HG03432 (cell line): ENCODE measurements around the gene LRRC70.
"Not testable (repeated sequence)": the region's sequence is repeated elsewhere in the genome, so short reads cannot be mapped to it uniquely, and the experiment has no call there.

ENCODE experiments used
- ATAC-seq: cut with Tn5 transposase; IDR thresholded peaks from one replicate; pipeline ENCODE4 v1.9.1; 2021; ENCODE audit warnings: mild to moderate bottlenecking, moderate library complexity; ENCODE audit not compliant: unreplicated experiment

LRRC70 gene, protein sequence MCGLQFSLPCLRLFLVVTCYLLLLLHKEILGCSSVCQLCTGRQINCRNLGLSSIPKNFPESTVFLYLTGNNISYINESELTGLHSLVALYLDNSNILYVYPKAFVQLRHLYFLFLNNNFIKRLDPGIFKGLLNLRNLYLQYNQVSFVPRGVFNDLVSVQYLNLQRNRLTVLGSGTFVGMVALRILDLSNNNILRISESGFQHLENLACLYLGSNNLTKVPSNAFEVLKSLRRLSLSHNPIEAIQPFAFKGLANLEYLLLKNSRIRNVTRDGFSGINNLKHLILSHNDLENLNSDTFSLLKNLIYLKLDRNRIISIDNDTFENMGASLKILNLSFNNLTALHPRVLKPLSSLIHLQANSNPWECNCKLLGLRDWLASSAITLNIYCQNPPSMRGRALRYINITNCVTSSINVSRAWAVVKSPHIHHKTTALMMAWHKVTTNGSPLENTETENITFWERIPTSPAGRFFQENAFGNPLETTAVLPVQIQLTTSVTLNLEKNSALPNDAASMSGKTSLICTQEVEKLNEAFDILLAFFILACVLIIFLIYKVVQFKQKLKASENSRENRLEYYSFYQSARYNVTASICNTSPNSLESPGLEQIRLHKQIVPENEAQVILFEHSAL

DNA sequence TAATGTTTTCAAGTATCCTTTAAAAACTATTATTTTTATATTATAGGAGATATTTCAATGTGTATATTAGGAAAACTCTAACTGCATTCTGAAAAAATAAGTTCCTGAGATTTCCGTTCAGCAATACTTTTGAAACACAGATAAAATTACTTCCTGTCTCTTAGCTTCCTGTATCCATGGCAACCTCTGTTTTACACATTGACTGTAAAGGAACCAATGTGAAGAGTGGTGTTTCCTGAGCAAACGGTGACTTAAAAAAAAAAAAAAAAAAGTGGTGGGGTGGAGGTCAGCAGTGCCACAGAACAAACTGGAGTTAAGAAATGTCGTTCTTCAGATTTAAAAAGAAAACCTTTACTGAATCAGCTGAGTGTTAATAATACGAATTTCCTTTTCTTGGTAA is at the start of gene LRRC70:
Gene LRRC70 (plus strand): TSS at position 280 of the 400 bp plus-strand sequence. CDS start 620 bp downstream, outside the sequence.
- peak; percentile 91 for ATAC-seq

DNA sequence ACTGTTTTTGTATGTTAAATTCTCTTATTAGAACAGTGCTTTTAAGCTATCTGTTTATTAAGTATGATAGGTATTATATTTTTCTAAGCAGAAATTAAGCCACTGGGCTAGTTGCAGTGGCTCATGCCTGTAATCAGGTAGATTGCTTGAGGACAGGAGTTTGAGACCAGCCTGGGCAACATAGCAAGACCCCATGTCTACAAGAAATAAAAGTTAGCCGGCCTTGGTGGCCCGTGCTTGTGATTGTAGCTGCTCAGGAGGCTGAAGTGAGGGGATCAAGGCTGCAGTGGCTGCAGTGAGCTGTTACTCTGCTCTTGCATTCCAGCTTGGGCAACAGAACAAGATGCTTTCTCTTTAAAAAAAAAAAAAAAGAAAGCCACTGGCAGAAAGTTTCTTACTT is 45.0 kb upstream of the LRRC70 start:
- ATAC-seq = no peak

DNA sequence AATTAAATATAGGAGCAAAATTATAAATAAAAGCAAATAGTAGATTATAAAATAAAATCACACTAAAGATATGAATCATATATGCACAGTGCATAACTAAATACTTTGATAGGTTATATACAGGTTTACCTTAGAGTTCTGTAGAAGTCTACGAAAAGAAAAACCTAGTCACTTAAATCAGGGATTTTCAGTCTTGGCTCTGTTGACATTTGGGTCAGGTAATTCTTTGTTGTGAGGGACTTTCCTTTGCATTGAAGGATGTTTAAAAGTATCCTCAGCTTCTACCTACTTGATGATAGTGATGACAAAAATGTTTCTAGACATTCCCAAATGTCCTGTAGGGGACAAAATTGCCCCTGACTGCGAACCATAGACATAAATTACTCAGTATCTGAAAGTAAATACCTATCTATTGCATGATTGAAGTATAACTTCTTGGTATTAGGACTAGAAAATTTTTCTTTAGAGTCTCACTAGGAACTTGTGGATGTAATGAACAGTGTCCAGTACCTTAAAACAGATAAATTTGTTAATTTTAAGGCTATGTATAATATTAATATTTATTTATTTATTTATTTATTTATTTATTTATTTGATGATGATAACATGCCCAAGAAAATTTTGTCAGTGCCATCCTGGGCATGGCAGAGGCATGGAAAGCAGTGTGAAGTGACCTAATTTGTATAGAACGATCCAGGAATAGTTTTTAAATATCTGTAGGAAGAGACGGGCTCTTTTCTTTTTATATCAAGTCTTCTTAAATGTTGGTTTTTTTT is 44.0 kb upstream of the LRRC70 start:
- no peak for ATAC-seq

DNA sequence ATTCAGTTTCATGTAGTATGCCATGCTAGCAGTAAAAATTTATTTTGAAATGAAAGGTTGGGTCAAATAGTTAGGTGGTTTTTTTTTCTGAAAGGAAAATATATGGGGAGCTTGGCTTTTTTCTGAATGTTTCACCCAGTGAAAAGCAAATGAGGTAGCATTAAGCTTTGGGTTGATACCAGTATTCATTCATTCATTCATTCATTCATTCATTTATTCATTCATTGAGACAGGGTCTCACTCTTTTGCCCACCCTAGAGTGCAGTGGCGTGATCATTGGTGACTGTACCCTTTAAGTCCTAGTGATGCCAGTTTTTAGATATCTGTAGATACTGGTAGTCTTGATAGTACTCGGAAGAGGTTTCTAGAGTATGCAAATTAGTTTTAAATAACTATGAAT is 42.4 kb upstream of the LRRC70 start:
- ATAC-seq = no peak

DNA sequence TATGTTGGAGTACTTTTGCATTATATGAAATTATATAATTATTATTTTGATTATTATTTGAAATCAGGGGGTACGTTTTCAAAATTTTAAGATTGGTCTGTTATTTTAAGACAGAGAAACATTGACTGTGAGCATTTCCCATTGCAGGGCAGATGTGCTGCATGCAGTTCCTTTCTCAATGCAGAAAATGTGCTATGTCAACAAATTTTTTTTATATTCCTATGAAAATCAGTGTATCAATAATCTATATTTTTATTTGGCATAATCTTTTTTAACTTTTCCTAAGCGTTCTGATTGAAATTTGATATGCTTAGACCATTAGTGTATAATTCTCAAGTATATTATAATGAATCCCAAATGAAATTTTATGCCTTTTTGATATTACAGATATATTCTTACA is 41.8 kb upstream of the LRRC70 start:
- no peak for ATAC-seq

DNA sequence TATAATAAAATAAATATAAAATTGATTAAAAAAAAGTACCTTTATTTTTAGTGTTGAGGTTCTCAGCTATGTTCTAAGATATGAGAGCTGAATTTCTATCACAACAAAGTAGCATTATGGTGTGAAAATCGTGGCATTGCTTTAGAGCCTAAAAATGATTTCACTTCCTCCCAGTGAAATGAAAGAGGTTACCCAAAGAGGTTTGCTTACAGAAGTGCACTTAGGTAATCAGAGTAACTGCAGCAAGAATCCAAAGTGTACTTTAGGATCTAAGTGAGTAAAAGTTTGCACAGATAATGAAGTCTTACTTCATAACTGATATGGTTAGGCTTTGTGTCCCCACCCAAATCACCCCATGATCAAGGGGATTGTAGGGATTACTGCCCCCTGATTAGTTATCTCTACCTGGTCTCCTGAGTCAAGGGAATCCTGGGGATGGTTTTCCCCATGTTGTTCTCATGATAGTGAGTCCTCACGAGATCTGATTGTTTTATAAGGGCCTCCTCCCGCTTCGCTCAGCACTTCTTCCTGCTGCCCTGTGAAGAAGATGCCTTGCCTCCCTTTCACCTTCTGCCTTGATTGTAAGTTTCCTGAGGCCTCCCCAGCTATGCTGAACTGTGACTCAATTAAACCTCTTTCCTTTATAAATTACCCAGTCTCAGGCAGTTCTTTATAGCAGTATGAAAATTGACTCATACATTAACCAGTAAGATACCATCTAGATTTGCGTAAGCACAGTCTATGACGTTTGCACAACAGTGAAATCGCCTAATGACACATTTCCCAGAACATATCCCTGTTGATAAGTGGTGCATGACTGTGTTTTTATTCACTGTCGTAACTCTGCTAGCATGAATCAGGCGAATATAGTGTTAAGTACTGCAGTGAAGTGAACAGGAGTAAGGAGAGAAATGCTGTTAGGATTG is 40.3 kb upstream of the LRRC70 start:
- ATAC-seq = no peak

DNA sequence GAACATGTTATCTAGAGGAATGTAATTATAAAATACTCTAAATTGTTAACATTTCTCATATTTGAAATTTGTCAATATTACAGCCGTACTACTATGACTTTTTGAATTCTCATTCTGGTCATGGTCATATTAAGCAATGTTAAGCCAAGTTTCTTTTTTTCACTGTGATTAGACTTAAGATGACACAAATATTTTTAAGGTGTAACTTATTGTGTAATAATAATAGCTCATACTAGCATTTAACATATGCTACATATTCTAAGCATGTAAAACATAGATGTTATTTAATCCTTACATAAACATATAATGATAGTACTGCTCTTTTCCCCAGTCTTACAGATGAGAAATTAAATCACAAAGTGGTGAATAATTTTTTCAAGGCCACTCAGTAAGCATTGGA is 35.9 kb upstream of the LRRC70 start:
- ATAC-seq = no peak

DNA sequence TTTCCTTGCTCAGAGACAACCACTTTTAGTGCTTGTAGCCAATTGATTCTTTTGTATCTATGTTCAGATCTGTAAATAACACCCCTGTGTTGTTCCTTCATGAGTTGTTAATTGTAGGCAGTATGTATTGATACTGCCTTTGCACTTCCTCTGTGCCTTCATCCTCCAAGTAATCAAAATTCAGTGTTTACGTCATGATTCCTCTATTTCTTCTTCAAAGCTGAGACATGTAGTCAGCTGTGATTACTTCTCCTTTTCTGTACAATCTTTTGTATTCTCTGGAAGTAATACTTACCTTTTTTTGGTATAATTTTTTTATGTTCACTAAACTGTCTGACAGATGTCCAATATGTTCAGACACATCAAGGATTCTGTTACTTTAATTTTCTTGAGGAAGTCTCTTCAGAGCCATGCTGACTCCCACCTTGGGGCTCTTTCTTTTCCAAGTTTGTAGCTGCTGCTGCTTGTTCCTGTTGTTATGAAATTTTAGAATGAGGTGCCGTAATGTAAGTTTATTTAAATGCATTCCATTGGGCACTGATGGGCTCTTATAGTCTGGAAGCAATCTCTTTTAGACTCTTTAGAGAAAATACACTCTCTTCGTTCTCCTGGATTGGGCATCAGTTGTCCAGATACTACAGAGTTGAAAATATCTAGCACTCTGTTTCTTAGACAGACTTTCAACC is 30.5 kb upstream of the LRRC70 start:
- no peak for ATAC-seq

DNA sequence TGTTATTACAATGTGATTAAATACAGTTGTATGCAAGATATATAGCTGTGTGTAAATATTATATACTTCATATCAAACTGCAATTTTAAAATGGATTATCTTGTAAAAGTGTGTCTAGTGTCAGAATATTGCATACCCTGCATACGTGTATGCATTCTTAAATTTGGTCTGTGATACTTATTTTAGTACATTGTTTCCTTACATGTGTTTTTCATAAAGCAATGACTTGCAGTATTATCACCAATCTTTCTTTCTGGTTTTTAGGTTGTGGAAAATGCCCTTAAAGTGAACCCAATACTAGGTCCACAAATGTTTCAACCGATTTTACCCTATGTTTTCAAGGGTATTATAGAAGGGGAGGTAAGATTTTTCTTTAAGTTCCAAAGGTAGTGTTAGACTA is 28.5 kb upstream of the LRRC70 start:
- no peak for ATAC-seq

DNA sequence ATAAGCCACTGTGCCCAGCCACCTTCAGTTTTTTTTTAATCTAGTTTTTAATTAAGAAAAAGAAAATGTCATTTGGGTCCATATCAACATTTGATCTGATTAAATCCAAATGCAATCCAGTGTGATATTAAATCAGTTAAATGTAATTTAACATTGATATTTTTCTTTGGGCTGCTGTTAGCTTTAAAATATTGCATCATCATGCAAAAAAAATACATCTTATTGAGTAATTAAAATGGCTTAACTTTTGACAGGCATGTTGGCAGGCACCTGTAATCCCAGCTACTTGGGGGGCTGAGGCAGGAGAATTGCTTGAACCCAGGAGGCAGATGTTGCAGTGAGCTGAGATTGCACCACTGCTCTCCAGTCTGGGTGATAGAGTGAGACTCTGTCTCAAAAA is 22.7 kb upstream of the LRRC70 start:
- no peak for ATAC-seq

DNA sequence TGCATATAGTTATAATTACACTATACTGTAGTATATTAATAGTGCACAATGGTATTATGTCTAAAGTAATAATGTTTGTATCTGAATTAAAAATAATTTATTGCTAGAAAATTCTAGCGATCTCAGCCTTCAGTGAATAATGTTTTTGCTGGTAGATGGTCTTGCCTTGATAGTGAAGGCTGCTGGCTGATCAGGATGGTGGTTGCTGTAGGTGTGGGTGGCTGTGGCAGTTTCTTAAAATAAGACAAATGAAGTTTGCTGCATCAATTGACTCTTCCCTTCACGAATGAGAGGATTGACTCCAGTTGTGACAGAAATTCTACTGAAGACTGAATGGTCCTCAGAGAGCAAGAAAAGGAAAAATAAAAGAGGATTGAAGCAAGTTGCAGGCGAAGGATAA is 19.7 kb upstream of the LRRC70 start:
- no peak for ATAC-seq

DNA sequence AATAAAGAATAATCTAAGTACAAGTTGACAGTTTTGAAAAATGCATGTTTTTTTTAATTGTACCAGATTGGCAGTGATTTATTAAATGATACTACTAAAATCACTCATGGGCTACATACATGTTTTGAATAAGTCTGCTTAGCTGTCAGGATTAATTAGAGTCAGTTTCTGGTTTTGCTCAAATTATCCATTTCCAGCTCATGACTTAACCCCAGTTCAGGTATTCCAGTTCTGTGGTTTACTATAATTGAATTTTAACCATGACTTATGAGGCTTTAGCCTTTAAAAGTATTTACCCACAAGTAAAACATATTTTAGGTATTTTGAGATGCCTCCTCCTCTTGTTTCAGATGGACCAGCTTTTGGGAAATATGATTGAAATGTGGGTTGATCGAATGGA is 17.8 kb upstream of the LRRC70 start:
- no peak for ATAC-seq

DNA sequence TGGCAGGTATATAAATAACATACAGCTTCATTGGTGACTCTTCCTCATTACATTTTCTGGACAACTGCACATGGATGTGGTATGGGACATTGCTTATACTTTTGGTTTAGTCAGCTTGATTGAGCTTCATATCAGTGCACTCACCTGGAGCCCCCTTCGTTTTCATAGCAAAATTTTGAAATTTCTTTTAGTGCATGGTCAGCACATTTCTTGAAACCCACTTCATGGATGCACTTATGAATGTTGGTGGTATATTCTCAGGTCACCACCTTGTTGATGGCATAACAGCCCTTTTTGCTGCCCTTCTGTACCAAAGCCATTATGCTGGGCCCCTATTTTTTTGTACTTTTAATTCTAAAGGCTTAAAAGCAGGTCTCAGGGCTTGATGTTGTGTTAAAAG is 16.7 kb upstream of the LRRC70 start:
- ATAC-seq = no peak

DNA sequence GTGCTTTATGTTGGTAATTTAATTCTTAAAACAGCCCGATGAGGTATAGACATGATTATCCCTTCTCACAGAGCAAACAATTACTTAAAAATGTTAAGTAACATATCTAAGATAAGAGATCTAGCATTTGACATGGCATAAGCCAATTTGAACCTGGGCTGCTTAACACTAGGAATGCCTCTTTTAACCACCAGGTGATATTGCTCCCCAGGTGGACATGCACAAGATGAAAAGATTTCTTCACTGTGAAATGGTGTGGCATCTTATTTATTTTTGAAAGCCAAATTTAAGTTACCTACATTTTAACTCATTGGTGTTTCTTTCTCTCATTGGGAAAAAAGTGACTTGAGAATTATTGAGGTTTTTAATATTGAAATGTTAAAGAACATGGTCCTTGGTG is 15.8 kb upstream of the LRRC70 start:
- no peak for ATAC-seq

DNA sequence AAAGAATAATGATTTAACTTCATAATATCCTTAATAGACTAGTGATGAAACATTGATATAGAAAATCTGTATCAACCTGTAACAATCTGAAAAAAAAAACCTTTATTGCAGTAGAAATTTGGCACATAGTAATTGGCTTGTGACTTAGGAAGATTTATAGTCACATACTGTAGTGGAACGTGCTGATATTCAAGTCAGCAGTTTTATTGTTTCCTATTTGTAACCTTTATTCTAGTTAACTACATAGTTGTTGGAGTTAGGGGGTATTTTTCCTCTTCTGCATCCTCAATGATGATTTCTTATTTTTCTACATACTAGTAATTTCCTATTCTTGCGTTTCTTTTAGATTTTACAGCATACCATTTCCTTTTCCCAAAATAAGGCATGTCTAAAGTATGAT is 14.5 kb upstream of the LRRC70 start:
- no peak for ATAC-seq

DNA sequence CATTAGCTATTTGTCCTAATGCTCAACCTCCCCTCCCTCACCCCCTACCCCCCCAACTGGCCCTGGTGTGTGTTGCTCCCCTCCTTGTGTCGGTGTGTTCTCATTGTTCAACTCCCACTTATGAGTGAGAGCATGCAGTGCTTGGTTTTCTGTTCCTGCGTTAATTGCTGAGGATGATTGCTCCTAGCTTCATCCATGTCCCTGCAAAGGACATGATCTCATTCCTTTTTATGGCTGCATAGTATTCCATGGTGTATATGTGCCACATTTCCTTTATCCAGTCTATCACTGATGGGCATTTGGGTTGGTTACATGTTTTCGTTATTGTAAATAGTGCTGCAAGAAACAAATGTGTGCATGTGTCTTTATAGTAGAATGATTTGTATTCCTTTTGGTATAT is 12.9 kb upstream of the LRRC70 start:
- not testable (repeated sequence) for ATAC-seq

DNA sequence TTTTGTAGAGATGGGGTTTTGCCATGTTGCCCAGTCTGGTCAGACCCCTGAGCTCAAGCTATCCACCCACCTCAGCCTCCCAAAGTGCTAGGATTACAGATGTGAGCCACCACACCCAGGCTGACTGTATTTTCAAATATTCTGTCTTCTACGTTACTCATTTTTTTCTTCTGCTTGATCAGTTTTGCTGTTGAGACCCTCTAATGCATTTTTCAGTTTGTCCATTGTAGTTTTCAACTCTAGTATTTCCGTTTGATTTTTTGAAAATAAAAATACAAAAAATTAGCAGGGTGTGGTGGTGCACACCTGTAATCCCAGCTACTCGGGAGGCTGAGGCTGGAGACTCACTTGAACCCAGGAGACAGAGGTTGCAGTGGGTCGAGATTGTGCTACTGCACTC is 10.5 kb upstream of the LRRC70 start:
- ATAC-seq = no peak

DNA sequence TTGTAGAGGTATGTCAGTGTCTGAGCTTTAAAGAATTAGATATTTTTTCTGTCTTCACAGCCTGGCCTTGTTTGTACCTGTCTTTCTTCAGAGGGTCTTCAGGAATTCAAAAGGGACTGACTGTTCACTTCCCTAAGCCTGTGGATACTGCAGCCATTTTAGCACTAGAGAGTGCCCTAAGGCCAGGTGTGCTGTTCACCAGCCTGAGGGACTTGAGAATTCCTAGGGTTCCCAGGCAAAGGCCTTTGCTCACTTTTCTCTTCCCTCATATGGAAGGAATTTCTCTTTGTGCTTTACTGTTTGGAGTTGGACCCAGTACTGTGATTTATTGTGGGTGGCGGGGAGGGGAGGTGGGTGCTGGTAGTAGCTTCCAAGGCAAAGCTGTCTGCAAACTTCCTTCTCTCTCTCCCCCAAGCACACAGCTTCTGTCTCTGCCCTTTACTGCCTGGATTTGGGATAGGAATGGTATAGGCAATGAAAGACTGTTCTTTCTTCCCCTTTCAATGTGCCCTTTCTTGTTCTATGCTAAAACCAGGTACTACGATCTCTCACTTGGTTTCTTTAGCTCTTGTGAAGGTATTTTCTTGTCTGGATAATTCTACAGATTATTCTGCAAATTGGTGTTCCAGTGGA is 9.7 kb upstream of the LRRC70 start:
- no peak for ATAC-seq

DNA sequence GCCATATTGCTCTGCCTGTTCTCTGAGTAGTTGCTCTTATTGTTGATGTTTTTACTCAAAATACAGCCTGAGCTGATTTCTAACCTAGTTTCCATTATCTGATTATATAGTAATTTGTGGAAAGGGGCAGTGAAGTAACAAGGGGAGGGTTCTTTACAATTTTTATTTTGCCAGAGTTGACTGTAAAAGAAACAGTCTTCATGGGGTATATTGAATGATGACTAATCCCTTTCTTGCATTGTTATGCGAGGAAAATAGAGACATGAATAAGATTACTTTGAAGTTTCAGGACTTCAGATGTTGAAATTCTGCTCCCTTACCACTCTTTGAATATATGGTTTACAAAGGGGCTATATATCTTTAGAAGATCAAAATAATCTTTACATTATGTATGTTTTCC is 9.1 kb upstream of the LRRC70 start:
- ATAC-seq = no peak
